GM19455 (cell line): ENCODE measurements around the gene ECM1.

Experiments used
- ATAC-seq: cut with Tn5 transposase; IDR thresholded peaks from one replicate; pipeline ENCODE4 v1.9.1; 2021; ENCODE audit not compliant: unreplicated experiment

ECM1 gene

DNA sequence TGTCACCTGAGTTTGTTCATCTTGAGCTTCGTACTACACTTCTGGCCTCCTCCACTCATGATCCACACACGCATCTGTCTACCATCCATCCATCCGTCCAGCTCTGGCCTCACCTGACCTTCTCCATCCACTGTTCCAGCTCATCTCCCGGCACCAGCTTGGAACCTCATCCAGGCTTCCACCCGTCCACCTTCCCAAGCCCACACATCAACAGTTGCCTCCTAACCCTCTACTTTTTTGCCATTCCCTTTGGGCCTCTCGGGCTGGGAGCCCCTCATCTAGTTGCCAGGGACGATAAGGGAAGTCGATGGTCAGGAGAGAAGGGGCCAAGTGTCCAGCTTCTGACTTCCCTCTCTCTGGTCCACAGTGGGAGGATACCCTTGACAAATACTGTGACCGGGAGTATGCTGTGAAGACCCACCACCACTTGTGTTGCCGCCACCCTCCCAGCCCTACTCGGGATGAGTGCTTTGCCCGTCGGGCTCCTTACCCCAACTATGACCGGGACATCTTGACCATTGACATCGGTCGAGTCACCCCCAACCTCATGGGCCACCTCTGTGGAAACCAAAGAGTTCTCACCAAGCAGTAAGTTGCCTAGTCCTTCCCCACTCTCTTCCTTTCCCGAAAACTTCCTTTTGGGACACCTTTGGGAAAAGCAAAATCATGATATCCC is 4.2 kb downstream of the ECM1 start:
- no peak for ATAC-seq

- no peak for ATAC-seq
Observed at GRCh38 chr1:150512846-150513245, 4.9 kb downstream of the ECM1 start.

- no peak for ATAC-seq
Observed at GRCh38 chr1:150513351-150513791, 5.5 kb downstream of the ECM1 start.

DNA sequence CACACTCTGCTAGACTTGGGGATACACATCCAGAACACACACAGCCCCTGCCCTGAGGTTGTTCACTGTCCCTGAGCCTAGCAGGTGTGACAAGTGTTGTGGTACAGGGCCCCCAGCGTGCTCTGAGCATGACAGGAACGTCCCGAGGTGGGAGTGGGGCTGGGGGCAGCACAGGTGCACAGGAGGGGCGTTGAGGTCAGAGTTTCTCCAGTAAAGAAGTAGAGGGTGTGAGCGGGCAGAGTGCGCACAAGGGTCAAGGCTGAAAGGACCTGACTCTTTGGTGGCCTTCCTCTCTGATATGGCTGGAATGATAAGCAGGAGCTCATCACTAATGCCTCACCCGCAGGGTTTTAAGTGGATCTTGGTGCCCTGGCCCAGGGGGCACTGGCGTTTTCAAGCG is 6.4 kb downstream of the ECM1 start:
- ATAC-seq: no peak

GRCh38 chr1:150514913-150515327 is 7.0 kb downstream of the ECM1 start:
- no peak for ATAC-seq

DNA sequence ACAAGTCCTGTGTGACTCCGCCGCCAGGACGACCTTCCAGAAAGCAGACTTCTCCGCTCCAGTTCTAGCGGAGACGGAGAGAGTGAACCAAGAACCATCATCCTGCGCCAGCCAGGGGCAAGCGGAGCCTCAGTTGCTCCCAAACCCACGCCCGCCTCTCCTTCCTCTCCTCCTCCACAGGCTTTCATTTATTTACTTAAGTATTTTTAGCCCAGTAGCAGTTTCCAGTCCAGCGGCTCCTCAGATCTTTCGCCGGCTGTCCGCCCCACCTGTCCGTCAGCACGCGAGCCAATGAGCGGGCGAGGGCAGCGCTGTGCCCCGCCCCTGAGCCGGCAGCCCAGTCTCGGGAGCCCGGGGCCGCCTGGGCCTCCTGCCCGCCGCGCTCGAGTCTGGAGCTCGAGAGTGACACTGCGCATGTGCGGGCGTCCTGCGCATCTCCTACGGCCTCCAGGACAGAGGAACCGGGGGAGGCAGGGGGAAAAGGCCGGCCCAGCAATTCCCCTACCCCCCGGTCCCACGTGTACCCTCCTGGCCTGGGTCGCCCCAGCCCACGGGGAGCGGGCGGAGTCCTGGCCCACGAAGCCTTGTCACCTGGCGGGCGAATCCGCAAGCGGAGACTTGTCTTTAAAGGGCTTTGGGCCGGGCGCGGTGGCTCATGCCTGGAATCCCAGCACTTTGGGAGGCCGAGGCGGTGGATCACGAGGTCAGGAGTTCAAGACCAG is 7.6 kb downstream of the ECM1 start, which contains the start of gene FALEC:
Gene FALEC (plus strand): TSS at position 425 of the 722 bp plus-strand sequence.
- peak; percentile 93 for ATAC-seq

DNA sequence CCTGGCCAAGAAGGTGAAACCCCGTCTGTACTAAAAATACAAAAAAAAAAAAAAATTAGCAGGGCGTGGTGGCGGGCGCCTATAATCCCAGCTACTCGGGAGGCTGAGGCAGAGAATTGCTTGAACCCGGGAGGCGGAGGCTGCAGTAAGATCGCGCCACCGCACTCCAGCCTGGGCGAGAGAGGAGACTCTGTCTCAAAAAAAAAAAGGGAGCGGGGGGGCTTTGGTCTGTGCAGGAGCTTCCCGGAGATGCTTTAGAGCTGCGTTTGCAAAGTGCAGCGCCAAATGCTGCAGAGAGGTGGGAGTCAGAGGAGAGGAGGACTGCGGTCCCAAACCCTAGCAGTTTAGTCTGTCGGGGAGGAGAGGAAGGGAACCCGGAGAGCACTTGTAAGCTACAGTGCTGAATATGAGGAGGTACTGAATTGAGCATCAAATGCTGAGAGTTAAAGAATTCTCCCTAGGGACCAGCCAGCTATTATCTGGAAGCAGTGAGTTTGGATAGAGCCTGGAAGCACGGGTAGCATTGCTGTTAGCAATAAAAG is 8.2 kb downstream of the ECM1 start:
- ATAC-seq: no peak

GRCh38 chr1:150516616-150517015 is 8.7 kb downstream of the ECM1 start:
- no peak for ATAC-seq

GRCh38 chr1:150521196-150521968 is 13.5 kb downstream of the ECM1 start:
- ATAC-seq: no peak

DNA sequence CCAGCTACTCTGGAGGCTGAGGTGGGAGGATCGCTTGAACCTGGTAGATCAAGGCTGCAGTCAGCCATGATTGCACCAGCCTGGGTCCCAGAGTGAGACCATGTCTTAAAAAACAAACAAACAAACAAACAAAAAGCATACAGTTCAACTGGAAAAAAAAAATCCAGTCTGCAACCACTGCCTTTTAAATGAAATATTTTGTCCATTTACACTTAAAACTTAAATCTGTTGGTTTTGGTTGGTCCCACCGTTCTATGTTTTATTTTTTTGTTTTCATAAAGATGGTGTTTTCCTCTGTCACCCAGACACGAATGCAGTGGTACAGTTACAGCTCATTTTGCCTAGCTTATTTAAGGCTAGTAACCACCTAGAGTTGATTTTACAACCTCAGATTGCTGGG is 17.4 kb downstream of the ECM1 start:
- no peak for ATAC-seq

- ATAC-seq: no peak
Observed at GRCh38 chr1:150528196-150528595, 20.3 kb downstream of the ECM1 start.

DNA sequence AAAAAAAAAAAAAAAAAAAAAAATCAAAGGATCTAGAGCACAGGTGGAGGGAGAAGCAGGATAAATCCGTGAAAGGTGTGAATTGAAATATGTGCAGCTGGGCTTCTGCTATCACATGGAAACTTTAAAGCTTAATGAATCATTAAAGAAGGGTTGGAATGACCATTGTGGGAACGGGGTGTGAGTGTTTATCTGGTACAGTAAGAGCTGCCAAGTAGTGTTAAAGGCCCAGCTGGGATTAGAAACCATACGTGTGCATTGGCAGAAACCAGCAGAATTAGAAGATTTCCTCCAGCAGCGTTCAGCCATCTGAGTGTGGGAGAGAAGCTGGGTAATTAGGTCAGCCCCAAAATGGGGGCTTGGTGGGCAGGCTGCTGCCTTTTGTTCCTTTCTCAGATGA is 21.1 kb downstream of the ECM1 start:
- no peak for ATAC-seq

GRCh38 chr1:150530491-150531159 is 22.7 kb downstream of the ECM1 start:
- ATAC-seq: no peak

DNA sequence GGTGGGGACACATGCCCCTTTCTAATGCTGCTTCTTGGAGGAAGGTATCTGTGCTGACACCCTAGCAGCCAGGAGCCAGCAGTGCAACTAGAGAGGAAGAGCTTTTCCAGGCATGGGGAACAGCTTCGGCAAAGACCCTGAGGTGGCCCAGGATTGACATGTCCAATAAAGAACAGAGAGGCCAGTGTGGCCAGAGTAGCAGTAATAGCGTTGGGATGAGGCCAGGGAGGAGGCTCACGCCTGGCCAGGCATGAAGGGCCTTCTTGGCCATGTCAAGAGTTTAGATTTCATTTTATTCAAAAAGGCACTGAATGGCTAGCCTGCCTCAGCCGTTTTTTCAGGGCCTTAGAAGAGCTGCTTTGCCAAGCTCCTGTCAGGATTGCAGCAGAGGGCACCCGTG is 25.0 kb downstream of the ECM1 start:
- no peak for ATAC-seq

GRCh38 chr1:150534002-150534401 is 26.1 kb downstream of the ECM1 start:
- no peak for ATAC-seq

DNA sequence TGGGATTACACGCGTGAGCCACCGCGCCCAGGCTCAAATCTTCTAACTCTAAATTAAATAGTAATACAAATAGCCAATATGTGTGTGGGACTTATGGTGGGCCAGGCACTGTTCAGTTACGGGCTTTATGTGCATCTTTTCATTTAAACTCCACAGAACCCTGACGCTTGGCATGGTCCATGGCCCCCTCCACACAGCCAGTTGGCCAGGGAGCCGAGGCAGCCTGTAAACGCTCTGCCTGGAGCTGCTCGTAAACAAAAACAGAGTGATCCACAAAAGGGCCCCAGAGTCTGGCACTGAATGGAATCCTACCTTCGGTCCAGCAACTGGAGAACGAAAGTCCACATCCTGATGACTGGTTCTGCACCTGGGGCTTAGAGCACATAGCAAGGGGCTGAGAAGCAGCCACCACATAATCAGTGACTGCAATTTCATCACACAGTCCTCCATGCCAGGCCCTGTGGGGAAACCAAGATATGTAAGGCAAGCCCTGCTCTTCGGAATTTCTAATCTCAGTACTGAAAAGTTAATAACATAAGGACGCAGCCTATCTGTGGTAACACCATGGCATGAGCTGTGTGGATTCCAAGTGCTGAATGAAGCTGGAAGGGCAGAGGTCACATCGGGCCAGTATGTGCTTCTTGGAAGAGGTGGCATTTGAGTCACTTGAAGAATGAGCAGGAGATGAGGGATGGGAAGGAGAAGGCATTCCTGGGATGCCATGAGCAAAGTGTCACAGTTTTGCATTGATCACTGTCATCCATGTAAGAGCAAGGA is 27.8 kb downstream of the ECM1 start:
- no peak for ATAC-seq

- no peak for ATAC-seq
Observed at GRCh38 chr1:150536836-150537731, 29.2 kb downstream of the ECM1 start.

DNA sequence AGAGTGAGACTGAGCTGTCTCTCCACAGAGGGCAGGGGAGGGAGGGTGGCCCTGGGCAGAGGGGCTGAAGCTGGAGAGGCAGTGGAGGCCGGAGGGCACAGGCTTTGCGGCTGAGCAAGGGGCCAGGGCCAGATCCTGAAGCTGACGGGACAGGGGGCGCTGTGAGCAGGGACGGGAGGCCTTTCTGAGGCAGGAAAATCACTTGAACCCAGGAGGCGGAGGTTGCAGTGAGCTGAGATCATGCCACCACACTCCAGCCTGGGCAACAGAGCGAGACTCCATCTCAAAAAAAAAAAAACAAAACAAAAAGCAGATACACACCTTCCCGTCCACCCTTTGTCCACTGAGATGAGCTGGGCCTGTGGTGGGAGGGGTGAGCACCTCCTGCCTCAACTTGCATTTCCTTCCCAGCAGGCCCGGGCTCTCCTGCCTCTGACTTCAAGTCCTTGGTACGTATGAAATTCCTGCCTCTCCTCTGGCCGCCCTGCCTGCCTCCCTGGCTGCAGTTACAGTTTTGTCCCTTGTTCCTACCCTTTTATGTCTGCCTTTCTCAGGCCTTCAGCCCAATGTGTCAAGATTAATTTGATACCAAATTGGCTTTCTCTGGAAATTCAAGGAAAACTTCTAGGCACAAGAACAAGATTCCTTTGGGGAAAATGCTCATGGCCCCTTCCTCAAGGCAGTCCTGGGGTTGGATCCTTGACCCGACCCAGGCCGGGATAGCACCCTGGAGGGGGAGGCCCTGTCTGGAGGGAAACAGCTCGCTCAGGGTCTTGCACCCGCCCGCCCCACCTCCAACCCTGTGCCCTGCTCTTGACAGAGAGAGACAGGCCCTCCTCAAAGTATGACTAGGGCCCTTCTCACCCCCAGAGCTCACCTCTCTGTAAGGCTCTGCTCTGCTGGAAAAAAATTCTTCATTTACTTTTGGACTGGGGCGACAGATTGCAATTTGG is 30.1 kb downstream of the ECM1 start:
- ATAC-seq: no peak
